Cerebellar cortex (tissue), 1 donor: ENCODE results near the gene JAKMIP1.

Source experiments
- DNase-seq: peaks from one replicate; pipeline ENCODE4 v3.0.0-alpha.2; 2015; ENCODE audit warnings: low spot score

The JAKMIP1 gene

GRCh38 chr4:6119507-6120020 lies 80.8 kb downstream of the JAKMIP1 start:
- no peak for DNase-seq

GRCh38 chr4:6118201-6118600 lies 82.1 kb downstream of the JAKMIP1 start:
- DNase-seq = no peak

GRCh38 chr4:6116696-6117285 lies 83.6 kb downstream of the JAKMIP1 start:
- DNase-seq = peak; percentile 46

- no peak for DNase-seq
These were observed 84.4 kb downstream of the JAKMIP1 start for GRCh38 chr4:6115746-6116586.

GRCh38 chr4:6115342-6115741 lies 85.0 kb downstream of the JAKMIP1 start:
- no peak for DNase-seq

GRCh38 chr4:6114601-6115000 lies 85.7 kb downstream of the JAKMIP1 start:
- DNase-seq = no peak

- no peak for DNase-seq
These were observed 86.2 kb downstream of the JAKMIP1 start for GRCh38 chr4:6114181-6114580.

- no peak for DNase-seq
These were observed 86.7 kb downstream of the JAKMIP1 start for GRCh38 chr4:6113641-6114040.

- DNase-seq = peak; percentile 58
These were observed 87.6 kb downstream of the JAKMIP1 start for GRCh38 chr4:6112606-6113290.

- no peak for DNase-seq
These were observed 88.9 kb downstream of the JAKMIP1 start for GRCh38 chr4:6111354-6111960.

GRCh38 chr4:6110681-6111353 lies 89.5 kb downstream of the JAKMIP1 start:
- DNase-seq = no peak

- no peak for DNase-seq
These were observed 90.3 kb downstream of the JAKMIP1 start for GRCh38 chr4:6109842-6110560.

- DNase-seq = no peak
These were observed 92.5 kb downstream of the JAKMIP1 start for GRCh38 chr4:6107886-6108285.

GRCh38 chr4:6107114-6107791 lies 93.1 kb downstream of the JAKMIP1 start:
- no peak for DNase-seq

- DNase-seq = no peak
These were observed 94.2 kb downstream of the JAKMIP1 start for GRCh38 chr4:6106156-6106555.

- DNase-seq = no peak
These were observed 94.9 kb downstream of the JAKMIP1 start for GRCh38 chr4:6105311-6105911.

GRCh38 chr4:6104541-6105130 lies 95.7 kb downstream of the JAKMIP1 start:
- DNase-seq = no peak

- no peak for DNase-seq
These were observed 102.8 kb downstream of the JAKMIP1 start for GRCh38 chr4:6097581-6097980.

- DNase-seq = no peak
These were observed 104.5 kb downstream of the JAKMIP1 start for GRCh38 chr4:6095897-6096296.
